22Rv1 (cell line): Measurements from ENCODE around the gene DDC.

ENCODE experiments used
- CTCF ChIP-seq: fragments of 450-650 bp; IDR thresholded peaks from 2 replicates; pipeline ENCODE4 v1.5.1; 2017; ENCODE audit warnings: mild to moderate bottlenecking
- ZFX ChIP-seq: fragments of 450-650 bp; IDR thresholded peaks from 2 replicates; pipeline ENCODE4 v1.6.1; 2017; ENCODE audit warnings: antibody characterized with exemption, borderline replicate concordance

- TF ChIP-seq CTCF (no peak), ZFX (no peak)
Observed at GRCh38 chr7:50466815-50467585, 98.2 kb downstream of the DDC start.
